ENCODE data around the gene TBX4.
"Not testable (repeated sequence)": the region's sequence is repeated elsewhere in the genome, so short reads cannot be mapped to it uniquely, and the experiment has no call there.

Gene TBX4

GRCh38 chr17:61489719-61490490, 37.7 kb downstream of the TBX4 start:
- Histone ChIP-seq H3K4me3 (ENCODE audit: low read depth in 1 of 5, low read length in 5 of 5) (no peak overlapping the region), H3K36me3 (ENCODE audit: control insufficient read depth in 5 of 5, insufficient read depth in 5 of 5, low read length in 5 of 5) (no peaks in the 10 kb centered on the region), H3K9ac (ENCODE audit: low read length in 5 of 5) (no peak overlapping the region), H3K27ac (ENCODE audit: low read depth, low read length) (no peak overlapping the region), H3K4me1 (ENCODE audit: control insufficient read depth in 5 of 5, insufficient read depth in 5 of 5, low read length in 5 of 5) (no peaks in the 10 kb centered on the region), H3K9me3 (ENCODE audit: control insufficient read depth in 5 of 5, low read length in 5 of 5) (no peaks in the 10 kb centered on the region), H3K27me3 (ENCODE audit: control insufficient read depth in 5 of 5, insufficient read depth in 4 of 5, low read length in 5 of 5) (peaks cover 0 to 8% (median 3%) of the 10 kb centered on the region in 5 donors)

GRCh38 chr17:61490540-61490975, 38.3 kb downstream of the TBX4 start:
- Histone ChIP-seq H3K9me3 (ENCODE audit: control insufficient read depth in 5 of 5, low read length in 5 of 5) (no peaks in the 10 kb centered on the region), H3K36me3 (ENCODE audit: control insufficient read depth in 5 of 5, insufficient read depth in 5 of 5, low read length in 5 of 5) (no peaks in the 10 kb centered on the region), H3K9ac (ENCODE audit: low read length in 5 of 5) (no peak overlapping the region), H3K4me1 (ENCODE audit: control insufficient read depth in 5 of 5, insufficient read depth in 5 of 5, low read length in 5 of 5) (no peaks in the 10 kb centered on the region), H3K4me3 (ENCODE audit: low read depth in 1 of 5, low read length in 5 of 5) (no peak overlapping the region), H3K27ac (ENCODE audit: low read depth, low read length) (no peak overlapping the region), H3K27me3 (ENCODE audit: control insufficient read depth in 5 of 5, insufficient read depth in 4 of 5, low read length in 5 of 5) (peaks cover 0 to 5% (median 2%) of the 10 kb centered on the region in 5 donors)

GRCh38 chr17:61491981-61492380, 39.8 kb downstream of the TBX4 start:
- no peak overlapping the region for H3K4me3 ChIP-seq (ENCODE audit: low read depth in 1 of 5, low read length in 5 of 5)
- no peaks in the 10 kb centered on the region for H3K36me3 ChIP-seq (ENCODE audit: control insufficient read depth in 5 of 5, insufficient read depth in 5 of 5, low read length in 5 of 5)
- peaks cover 0 to 5% (median 0%) of the 10 kb centered on the region in 5 donors for H3K27me3 ChIP-seq (ENCODE audit: control insufficient read depth in 5 of 5, insufficient read depth in 4 of 5, low read length in 5 of 5)
- no peak overlapping the region for H3K9ac ChIP-seq (ENCODE audit: low read length in 5 of 5)
- no peak overlapping the region for H3K27ac ChIP-seq (ENCODE audit: low read depth, low read length)
- no peaks in the 10 kb centered on the region for H3K9me3 ChIP-seq (ENCODE audit: control insufficient read depth in 5 of 5, low read length in 5 of 5)
- H3K4me1 ChIP-seq (ENCODE audit: control insufficient read depth in 5 of 5, insufficient read depth in 5 of 5, low read length in 5 of 5) = peaks cover 0 to 3% (median 0%) of the 10 kb centered on the region in 5 donors

- Histone ChIP-seq H3K36me3 (ENCODE audit: control insufficient read depth in 5 of 5, insufficient read depth in 5 of 5, low read length in 5 of 5) (no peaks in the 10 kb centered on the region), H3K27ac (ENCODE audit: low read depth, low read length) (no peak overlapping the region), H3K9ac (ENCODE audit: low read length in 5 of 5) (no peak overlapping the region), H3K9me3 (ENCODE audit: control insufficient read depth in 5 of 5, low read length in 5 of 5) (no peaks in the 10 kb centered on the region), H3K4me1 (ENCODE audit: control insufficient read depth in 5 of 5, insufficient read depth in 5 of 5, low read length in 5 of 5) (peaks cover 0 to 3% (median 0%) of the 10 kb centered on the region in 5 donors), H3K27me3 (ENCODE audit: control insufficient read depth in 5 of 5, insufficient read depth in 4 of 5, low read length in 5 of 5) (peaks cover 0 to 3% (median 0%) of the 10 kb centered on the region in 5 donors), H3K4me3 (ENCODE audit: low read depth in 1 of 5, low read length in 5 of 5) (no peak overlapping the region)
Measured at GRCh38 chr17:61492759-61493526, 40.7 kb downstream of the TBX4 start.

GRCh38 chr17:61493830-61494324, 41.7 kb downstream of the TBX4 start:
- H3K27me3 ChIP-seq (ENCODE audit: control insufficient read depth in 5 of 5, insufficient read depth in 4 of 5, low read length in 5 of 5); H3K4me3 ChIP-seq (ENCODE audit: low read depth in 1 of 5, low read length in 5 of 5); H3K9me3 ChIP-seq (ENCODE audit: control insufficient read depth in 5 of 5, low read length in 5 of 5); H3K27ac ChIP-seq (ENCODE audit: low read depth, low read length); H3K9ac ChIP-seq (ENCODE audit: low read length in 5 of 5); H3K4me1 ChIP-seq (ENCODE audit: control insufficient read depth in 5 of 5, insufficient read depth in 5 of 5, low read length in 5 of 5); H3K36me3 ChIP-seq (ENCODE audit: control insufficient read depth in 5 of 5, insufficient read depth in 5 of 5, low read length in 5 of 5): not testable (repeated sequence)

- Histone ChIP-seq H3K27me3 (ENCODE audit: control insufficient read depth in 5 of 5, insufficient read depth in 4 of 5, low read length in 5 of 5) (peaks cover 0 to 3% (median 0%) of the 10 kb centered on the region in 5 donors), H3K9me3 (ENCODE audit: control insufficient read depth in 5 of 5, low read length in 5 of 5) (no peaks in the 10 kb centered on the region), H3K9ac (ENCODE audit: low read length in 5 of 5) (no peak overlapping the region), H3K27ac (ENCODE audit: low read depth, low read length) (no peak overlapping the region), H3K4me3 (ENCODE audit: low read depth in 1 of 5, low read length in 5 of 5) (no peak overlapping the region), H3K36me3 (ENCODE audit: control insufficient read depth in 5 of 5, insufficient read depth in 5 of 5, low read length in 5 of 5) (no peaks in the 10 kb centered on the region), H3K4me1 (ENCODE audit: control insufficient read depth in 5 of 5, insufficient read depth in 5 of 5, low read length in 5 of 5) (peaks cover 0 to 3% (median 0%) of the 10 kb centered on the region in 5 donors)
Measured at GRCh38 chr17:61494325-61495160, 42.3 kb downstream of the TBX4 start.

GRCh38 chr17:61495161-61495857, 43.1 kb downstream of the TBX4 start:
- H3K36me3 ChIP-seq (ENCODE audit: control insufficient read depth in 5 of 5, insufficient read depth in 5 of 5, low read length in 5 of 5) = no peaks in the 10 kb centered on the region
- H3K9ac ChIP-seq (ENCODE audit: low read length in 5 of 5) = no peak overlapping the region
- no peak overlapping the region for H3K4me3 ChIP-seq (ENCODE audit: low read depth in 1 of 5, low read length in 5 of 5)
- H3K27me3 ChIP-seq (ENCODE audit: control insufficient read depth in 5 of 5, insufficient read depth in 4 of 5, low read length in 5 of 5) = peaks cover 0 to 3% (median 0%) of the 10 kb centered on the region in 5 donors
- H3K27ac ChIP-seq (ENCODE audit: low read depth, low read length) = no peak overlapping the region
- peaks cover 0 to 3% (median 0%) of the 10 kb centered on the region in 5 donors for H3K4me1 ChIP-seq (ENCODE audit: control insufficient read depth in 5 of 5, insufficient read depth in 5 of 5, low read length in 5 of 5)
- H3K9me3 ChIP-seq (ENCODE audit: control insufficient read depth in 5 of 5, low read length in 5 of 5) = peaks cover 0 to 1% (median 0%) of the 10 kb centered on the region in 5 donors

GRCh38 chr17:61496174-61496956, 44.1 kb downstream of the TBX4 start:
- Histone ChIP-seq H3K27ac (ENCODE audit: low read depth, low read length) (no peak overlapping the region), H3K4me1 (ENCODE audit: control insufficient read depth in 5 of 5, insufficient read depth in 5 of 5, low read length in 5 of 5) (peaks cover 0 to 3% (median 0%) of the 10 kb centered on the region in 5 donors), H3K9ac (ENCODE audit: low read length in 5 of 5) (no peak overlapping the region), H3K27me3 (ENCODE audit: control insufficient read depth in 5 of 5, insufficient read depth in 4 of 5, low read length in 5 of 5) (peaks cover 0 to 3% (median 0%) of the 10 kb centered on the region in 5 donors), H3K36me3 (ENCODE audit: control insufficient read depth in 5 of 5, insufficient read depth in 5 of 5, low read length in 5 of 5) (no peaks in the 10 kb centered on the region), H3K9me3 (ENCODE audit: control insufficient read depth in 5 of 5, low read length in 5 of 5) (peaks cover 0 to 5% (median 0%) of the 10 kb centered on the region in 5 donors), H3K4me3 (ENCODE audit: low read depth in 1 of 5, low read length in 5 of 5) (no peak overlapping the region)

All from subcutaneous abdominal adipose tissue (tissue), 5 donors.